ENCODE measurements around the gene SOAT2.
"Not testable (repeated sequence)": the region's sequence is repeated elsewhere in the genome, so short reads cannot be mapped to it uniquely, and the experiment has no call there.

SOAT2 gene

DNA sequence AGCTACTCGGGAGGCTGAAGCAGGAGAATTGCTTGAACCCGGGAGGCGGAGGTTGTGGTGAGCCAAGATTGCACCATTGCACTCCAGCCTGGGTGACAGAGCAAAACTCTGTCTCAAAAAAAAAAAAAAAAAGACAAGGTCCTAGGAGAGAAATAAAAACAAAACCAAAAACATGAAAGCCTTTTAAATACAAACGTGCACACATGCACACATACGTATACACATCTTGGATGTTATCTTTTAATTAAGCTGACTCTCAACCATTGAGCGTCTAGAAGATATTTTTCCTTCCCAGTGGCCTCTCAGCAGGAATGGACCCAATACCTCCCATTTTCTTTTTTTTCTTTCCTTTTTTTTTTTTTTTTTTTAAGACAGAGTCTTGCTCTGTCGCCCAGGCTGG, 9.1 kb downstream of the SOAT2 start:
- not testable (repeated sequence) for FAIRE-seq

DNA sequence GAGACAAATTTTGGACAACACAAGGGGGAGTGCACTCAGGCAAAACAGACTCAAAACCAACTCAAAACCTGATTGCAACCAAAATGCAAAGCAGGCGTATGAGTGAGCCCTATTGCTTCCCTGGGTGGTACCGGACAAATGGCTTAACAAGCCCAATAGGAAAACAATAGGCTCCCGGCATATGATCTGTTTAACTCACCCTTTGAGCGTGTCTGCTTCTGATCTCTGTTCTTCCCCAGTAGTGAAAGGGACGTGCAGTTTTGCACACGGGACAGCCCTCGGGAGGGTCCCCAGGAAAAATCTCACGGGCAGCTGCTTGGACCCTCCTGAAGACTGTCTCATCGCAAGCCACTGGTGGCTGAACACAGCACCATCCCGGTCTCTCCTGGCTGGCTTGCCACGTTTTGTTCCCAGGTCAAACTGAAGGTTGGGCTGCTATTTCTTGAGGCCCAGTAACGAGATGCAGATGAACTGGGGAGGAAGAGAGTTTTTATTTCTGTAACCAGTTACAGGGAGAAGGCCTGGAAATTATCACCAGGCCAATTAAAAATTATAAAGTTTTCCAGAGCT, 9.9 kb downstream of the SOAT2 start:
- no peak for FAIRE-seq

DNA sequence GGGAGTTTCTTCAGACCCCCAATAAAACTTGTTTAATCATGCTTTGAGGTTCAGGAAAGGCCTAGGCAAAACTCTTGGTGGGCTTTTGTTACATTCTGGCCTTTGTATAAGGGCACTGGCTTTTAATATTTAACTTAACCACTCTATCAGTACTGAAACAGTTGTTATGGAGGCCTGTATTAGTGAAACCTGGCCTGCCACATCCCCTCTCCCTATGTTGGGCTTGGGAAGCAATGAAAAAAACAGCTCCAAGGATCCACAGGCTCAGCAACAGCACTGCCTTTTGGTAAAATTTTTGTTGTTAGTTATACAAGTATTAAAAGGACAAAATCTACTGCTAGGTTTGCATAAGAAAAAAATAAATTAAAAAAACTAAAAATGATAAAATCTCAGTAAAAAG, 10.7 kb downstream of the SOAT2 start:
- FAIRE-seq: no peak

DNA sequence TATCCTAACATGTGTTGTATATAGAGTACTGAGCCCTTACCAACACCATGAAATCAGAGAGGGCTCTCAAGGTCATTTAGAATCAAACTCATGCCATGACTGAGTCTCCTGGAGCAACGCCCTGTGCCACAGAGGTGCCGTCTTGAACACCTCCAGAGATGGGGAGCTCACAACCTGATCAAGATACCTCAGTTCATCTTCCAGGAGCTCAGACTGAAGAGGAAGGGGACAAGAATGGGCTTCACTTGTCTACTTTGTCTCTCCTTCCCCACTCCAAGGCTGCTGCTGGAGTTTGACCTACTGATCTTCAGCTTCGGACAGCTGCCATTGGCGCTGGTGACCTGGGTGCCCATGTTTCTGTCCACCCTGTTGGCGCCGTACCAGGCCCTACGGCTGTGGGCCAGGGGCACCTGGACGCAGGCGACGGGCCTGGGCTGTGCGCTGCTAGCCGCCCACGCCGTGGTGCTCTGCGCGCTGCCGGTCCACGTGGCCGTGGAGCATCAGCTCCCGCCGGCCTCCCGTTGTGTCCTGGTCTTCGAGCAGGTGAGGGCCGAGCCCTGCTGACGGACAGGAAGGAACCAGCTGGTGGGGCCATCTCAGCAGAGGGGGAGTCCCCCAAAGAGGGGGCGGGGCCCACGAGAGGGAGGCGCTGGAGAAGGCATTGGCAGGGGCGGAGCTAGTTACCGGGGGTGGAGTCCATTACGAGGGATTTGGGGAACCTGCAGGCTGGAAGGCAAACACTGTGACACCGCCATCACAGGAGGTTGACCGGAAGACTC, 12.0 kb downstream of the SOAT2 start:
- no peak for FAIRE-seq

DNA sequence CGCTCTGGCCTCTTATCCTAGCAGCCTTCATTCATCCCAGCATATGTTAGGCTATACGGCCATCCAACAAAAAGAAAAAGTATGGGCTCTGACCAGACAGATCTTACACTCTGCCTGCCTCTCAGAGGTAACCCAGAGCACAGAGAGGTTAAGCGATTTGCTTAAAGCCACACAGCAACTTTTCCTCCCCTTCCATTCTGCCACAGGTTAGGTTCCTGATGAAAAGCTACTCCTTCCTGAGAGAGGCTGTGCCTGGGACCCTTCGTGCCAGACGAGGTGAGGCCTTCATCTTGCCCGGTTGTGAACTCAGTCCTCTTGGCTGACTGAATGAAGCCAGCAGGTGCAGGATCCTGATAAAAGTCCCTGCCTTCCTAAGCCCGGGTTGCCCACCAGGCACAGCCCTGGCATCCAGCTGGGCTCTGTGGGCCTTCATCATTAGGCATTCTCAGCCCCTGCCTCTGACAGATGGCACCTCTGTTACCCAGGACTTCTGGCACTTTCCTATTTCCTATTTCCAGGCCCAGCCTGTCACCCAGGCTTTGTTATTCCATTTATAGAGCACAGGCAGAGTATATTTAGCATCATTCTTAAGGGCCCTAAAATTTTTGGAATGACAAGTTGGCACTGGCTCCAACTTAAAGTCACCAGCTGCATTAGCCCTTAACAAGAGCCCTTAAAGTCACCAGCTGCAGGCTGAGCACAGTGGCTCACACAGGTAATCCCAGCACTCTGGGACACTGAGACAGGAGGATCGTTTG, 12.8 kb downstream of the SOAT2 start:
- FAIRE-seq: no peak

DNA sequence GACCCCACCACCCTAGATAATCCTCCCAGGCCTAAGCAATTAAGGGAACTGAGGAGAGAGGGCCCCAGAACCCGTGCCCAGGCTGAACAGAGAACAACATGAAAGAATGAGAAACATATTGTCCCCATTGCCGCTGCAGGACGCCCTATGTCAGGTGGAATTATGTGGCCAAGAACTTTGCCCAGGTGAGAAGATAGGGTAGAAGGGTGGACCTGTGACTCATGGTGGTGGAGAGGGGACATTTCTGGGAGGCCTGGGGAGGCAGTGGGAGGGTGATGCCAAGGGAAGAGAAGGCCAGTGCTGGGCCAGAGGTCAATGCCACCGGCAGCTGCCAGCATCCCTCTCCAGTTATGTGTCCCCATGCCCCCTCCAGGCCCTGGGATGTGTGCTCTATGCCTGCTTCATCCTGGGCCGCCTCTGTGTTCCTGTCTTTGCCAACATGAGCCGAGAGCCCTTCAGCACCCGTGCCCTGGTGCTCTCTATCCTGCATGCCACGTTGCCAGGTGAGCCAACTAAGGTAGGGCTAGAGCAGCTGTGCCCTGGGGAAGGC, 15.5 kb downstream of the SOAT2 start:
- no peak for FAIRE-seq

DNA sequence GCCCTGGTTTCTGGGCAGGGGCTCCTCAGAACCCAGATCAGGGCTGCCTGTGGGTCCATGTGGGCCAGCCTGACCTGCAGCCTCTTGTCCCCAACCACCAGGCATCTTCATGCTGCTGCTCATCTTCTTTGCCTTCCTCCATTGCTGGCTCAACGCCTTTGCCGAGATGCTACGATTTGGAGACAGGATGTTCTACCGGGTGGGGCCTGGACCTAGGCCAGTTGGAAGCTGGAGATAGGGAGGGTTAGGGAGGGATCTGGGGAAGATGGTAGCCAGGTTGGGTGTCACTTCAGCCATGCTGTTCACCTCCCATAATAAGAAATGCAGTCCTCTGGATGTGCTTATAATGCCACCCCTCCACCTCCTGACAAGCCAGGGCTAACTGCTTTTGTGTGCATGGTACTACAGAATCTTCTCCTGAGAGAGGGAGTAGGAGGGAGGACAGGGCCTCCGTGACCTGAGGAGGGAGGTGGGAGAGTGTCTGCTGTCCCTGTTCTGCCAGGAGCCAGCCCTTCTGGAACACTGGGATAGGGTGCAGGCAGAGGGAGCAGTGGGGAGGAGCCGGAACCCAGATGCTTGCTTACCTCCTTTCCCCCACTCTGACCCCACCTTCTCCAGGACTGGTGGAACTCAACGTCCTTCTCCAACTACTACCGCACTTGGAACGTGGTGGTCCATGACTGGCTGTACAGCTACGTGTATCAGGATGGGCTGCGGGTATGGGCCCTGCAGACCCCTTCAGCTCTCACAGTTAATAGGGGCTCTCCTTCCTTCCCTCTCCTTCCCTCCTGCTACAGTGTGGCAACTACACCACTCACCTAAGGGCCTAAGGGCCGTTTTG, 17.6 kb downstream of the SOAT2 start:
- no peak for FAIRE-seq

DNA sequence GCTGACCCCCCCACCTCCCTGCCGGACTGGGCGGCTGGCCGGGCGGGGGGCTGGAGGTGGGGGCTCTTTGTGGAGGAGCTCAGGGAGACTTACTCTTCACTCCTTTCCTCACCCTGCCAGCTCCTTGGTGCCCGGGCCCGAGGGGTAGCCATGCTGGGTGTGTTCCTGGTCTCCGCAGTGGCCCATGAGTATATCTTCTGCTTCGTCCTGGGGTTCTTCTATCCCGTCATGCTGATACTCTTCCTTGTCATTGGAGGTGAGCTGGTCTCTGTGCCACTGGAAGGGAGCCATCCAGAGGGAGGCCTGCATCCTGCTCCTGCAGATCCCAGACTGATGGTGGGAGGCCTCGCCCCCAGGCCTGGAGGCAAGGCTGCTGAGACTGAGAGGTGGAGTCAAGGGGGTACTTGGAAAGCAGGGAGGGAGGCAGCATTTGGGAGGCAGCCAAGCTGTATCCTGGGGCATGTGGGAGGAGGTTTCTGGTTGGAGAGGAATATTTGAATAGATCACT, 19.7 kb downstream of the SOAT2 start:
- FAIRE-seq: no peak

DNA sequence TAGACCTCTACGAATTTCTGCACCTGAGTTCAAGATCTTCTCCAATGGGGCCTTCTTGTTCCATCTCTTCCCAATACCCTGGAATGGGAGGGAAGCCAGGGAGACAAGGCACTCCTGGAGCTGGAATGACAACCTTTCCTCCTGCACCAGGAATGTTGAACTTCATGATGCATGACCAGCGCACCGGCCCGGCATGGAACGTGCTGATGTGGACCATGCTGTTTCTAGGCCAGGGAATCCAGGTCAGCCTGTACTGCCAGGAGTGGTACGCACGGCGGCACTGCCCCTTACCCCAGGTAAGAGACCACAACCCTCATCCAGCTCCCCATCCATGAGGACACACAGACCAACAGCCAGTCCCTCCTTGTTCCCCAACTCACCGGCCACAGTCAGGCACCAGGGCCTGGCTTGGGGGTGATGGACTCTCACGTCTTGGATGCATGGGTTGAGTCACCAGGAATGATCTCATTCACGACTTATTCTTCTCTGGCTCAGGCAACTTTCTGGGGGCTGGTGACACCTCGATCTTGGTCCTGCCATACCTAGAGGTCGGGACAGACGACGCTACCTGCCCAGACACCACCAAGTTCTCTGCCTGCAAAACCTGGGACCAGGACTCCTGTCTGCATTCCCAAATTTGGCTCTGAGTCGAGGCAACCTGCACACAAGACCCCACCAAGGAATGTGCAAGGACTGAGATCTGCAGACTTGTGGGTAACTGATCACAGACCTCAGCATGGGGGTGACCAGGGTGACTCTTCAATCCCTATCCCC, 20.5 kb downstream of the SOAT2 start:
- no peak for FAIRE-seq

DNA sequence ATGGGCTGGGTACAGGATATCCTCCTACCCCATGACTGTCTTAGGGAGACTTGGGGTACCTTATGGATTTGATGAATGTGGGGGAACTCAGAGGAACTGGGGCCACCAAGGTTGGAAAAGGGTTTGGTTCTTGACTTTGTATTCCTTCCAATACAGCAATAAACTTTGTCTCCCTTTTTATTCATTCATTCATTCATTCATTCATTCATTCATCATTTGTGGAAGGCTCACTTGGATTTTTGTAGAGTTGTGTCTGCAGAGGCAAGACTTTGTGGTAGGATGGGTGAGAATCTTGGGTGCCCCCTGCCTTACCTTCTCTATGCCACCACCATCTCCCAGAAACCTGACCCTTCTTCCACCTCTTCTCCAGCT, 21.1 kb downstream of the SOAT2 start:
- no peak for FAIRE-seq

DNA sequence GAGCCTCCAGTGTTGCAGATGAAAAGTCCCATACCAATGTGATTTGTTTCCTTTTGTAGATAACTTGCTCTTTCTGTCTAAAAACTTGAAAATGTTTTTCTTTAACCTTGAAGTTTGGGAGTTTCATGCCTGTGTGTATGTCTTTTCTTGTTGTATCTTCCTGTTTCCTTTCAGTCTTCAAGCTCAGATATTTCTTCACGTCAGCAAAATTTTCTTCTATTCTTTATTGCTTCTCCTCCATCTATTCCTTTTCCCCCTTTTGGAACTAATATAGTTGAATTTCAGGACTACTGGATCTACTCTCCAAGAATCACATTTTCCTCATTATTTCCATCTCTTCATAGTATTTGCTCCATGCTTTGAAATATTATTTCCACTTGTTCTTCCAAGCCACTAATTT, 23.9 kb downstream of the SOAT2 start:
- FAIRE-seq: no peak

DNA sequence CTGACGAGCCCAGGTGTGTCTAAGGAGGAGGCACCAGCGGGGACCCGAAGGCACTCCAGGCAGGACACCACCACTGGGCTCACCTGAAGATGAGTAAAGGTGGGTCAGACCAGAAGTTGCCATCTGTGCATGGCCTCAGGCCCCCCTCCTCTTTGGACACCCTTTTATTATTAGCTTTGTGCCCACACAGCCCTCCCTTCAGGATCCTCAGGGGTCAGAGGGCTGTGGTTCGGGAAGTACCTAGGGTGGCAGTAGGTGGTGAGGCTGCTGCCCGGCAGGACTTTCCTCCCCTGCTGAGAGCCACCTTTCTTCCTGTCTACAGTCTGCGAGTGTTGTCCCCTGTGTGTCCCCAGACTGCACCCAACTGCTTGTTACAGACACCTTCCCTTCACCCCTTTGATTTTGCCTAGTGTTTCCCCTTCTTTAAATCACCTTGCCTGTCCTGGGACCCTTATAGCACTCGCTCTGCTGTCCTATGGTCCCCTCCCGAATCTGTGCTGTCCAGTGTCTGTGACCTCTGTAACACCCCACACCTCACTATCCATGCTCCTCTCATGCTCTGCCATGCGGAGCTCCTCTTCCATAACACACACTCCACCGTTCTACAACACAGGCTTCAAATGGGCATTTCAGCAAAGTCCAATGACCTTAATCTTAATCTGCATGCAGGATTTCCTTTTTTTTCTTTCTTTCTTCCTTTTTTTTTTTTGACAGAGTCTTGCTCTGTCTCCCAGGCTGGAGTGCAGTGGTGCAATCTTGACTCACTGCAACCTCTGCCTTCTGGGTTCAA, 25.7 kb downstream of the SOAT2 start:
- no peak for FAIRE-seq

DNA sequence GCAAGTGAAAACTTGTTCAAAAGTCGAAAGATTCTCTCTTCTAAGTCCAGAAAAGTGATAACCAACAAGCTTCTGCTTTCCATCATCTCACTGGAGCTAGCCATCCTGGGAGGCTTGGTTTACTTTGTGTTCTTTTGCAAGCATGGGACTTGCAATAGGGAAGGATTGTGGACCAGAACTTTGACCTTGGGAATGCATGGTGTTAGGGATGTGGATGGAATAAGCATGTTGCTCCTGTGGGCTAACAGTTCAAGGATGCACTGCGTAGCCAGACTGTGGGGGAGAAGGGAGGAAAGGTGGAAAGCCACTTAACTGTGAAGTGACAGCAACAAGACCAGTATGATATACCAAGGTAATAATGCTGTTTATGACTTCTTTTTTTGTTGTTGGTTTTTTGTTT, 28.6 kb downstream of the SOAT2 start:
- no peak for FAIRE-seq

DNA sequence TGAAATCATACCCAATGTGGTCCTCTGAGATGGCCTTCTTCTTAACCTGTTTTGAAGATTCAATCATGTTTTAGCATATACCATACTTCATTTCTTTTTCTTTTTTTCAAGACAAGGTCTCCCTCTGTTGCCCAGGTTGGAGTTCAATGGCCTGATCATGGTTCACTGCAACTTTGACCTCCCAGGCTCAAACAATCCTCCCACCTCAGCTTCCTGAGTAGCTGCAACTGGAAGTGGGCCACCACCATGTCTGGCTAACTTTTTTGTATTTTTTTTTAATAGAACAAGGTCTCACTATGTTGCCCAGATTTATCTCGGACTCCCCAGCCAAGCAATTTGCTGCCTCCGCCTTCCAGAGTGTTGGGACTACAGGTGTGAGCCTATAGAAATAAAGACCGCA, 30.4 kb downstream of the SOAT2 start:
- FAIRE-seq: no peak

DNA sequence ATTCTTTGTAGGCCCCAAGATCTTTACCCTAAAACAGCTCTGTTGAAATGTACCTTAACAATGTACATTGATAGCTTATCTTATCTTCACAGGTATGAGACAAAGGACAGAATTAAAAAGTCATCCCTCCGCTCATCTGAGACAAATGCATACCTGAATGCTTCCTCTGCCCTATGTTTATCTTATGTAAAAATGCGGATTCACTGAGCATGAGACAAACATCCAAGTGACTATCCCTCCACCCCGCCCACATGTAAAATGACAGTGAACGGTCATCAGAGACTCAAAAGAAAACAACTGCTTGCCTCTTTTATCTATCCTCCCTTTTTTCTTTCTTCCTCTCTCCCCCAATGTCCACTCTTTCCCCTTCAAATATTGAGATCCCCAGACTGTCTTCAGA, 40.1 kb downstream of the SOAT2 start:
- FAIRE-seq: no peak

DNA sequence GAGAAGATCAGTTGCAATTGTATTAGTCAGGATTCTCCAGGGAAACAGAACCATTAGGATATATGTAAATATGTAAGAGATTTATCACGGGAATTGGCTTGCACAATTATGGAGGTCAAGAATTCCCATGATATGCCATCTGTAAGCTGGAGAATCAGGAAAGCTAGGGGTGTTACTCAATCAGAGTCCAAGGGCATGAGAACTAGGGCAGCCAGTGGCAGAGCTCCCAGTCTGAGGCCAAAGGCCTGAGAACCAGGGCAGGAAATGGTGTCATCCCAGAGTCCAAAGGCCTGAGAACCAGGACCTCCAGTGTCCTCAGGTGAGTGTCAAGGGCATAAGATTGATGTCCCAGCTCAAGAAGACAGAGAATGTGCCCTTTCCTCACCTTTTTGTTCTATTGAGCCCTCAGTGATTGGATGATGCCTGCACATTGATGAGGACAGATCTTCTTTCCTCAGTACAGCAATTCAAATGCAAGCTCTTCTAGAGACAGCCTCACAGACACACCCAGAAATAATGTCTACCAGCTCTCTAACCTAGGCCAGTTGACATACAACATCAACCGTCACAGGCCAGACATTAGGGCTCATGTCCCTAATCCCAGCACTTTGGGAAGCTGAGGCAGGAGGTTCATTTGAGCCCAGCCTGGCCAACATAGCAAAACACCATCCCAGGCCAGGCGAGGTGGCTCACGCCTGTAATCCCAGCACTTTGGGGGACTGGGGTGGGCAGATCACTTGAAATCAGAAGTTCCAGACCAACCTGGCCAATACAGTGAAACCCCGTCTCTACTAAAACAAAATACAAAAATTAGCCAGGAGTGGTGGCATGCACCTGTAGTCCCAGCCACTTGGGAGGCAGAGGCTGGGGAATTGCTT, 42.3 kb downstream of the SOAT2 start:
- no peak for FAIRE-seq

DNA sequence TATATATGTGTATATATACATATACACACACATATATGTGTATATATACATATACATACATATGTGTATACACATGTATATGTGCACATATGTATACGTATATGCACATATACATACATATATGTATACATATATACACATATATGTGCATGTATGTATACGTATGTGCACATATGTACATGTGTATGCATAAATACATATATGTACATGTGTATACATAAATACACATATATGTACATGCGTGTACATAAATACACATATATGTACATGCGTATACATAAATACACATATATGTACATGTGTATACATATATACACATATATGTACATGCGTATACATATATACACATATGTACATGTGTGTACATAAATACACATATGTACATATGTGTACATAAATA, 43.9 kb downstream of the SOAT2 start:
- no peak for FAIRE-seq

DNA sequence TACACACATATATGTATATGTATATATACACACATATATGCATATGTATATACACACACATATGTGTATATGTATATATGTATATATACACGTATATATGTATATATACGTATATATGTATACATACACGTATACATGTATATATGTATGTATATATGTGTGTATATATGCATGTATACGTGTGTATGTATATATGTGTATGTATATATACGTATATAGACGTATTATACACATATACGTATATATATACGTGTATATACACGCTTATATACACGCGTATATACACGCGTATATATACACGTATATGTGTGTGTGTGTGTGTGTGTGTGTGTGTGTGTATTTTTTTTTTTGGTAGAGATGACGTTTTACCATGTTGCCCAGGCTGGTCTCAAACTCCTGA, 44.4 kb downstream of the SOAT2 start:
- FAIRE-seq: peak; percentile 37

DNA sequence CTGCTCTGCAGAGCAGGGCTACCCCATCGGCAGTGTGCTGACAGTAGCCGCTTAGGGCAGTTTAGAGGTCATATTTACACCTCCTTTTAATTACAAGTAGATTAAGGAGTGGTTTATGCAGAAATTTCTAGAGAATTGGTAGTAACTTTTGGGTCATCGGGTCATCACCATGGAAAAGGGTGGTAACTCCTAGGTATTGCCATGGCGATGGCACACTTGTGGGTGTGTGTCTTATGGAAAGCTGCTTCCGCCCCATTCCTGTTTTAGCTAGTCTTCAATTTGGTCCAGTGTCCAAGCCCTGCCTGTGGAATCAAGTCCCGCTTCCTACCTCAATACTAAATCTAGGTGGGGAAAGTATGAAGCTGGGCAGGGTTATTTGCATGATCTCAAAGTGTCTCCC, 47.8 kb downstream of the SOAT2 start:
- no peak for FAIRE-seq

DNA sequence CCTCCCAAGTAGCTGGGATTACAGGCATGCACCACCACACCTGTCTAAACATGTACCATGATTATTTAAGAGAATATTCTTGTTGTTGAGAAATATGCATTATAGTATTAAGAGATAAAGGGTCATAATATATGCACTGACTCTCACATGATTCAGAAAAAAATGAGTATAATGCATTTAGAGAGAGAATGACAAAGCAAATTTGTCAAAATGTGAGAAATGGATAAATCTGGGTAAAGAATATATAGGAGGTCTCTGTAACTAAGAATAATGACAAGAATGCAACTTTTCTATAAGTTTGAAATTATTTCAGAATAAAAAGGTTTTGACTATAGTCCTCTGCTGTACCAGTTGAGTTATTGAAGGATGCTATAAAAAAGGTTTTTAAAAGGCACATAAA, 49.1 kb downstream of the SOAT2 start:
- FAIRE-seq: no peak

Data from TTC549 (cell line).